ENCODE data around the gene SGSM1. TPM values are rescaled to one million over a fixed set of nuclear protein-coding genes. Genes with fewer than 3 reads are reported as not detected.
"Not testable (repeated sequence)": the region's sequence is repeated elsewhere in the genome, so short reads cannot be mapped to it uniquely, and the experiment has no call there.

Gene SGSM1
- total RNA-seq, 1 donor from 2014 or later = 0.42 TPM

DNA sequence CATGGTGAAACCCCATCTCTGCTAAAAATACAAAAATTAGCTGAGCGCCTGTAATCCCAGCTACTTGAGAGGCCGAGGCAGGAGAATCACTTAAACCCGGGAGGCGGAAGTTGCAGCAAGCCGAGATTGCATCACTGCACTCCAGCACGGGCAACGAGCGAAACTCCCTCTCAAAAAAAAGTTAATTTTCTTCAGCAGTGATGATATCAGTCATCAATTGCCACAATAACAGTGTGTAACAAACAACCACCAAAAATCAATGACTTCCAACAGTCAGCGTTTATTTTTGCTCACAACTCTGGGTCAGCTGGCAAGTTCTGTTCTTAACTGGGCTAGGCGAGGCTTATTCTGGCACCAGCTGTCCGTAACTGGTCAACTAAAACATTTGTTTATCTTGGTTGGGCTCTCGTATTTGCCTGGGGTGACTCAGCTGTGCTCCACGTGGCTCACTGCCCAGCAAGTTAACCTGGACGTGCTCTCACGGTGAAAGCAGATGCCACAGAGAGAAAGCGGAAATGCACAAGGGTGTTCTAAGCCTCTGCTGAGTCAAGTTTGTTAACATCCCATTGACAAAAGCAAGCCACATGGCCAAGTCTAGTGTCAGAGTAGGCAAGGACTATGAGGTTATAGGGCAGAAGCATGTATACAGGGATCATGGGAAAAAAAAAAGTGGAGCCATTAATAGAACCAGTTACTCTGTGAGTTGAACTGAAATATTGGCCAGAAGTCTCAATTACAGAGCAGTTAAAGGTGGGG lies 88.4 kb downstream of the SGSM1 start:
- intact Hi-C loops (cut with micrococcal nuclease) = no loop called here

DNA sequence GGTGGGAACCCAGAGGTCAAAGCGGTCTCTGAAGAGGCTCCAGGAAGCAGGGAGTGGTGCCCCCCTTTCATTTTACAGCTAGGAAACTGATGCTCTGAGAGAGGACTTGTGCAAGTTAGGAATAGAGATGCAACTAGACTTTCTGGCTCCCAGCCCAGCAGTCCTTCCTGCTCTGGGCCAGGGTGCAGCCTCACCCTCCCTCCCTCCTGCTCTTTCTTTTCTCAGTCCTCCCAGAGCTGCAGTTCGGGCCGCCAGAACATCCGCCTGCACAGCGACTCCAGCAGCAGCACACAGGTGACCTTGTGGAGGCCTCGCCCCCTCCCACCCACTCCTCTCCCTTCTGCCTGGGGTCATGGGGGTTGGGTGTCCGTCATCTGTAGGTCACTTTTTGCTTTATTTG lies 89.0 kb downstream of the SGSM1 start:
- intact Hi-C loops (cut with micrococcal nuclease) = no loop called here

DNA sequence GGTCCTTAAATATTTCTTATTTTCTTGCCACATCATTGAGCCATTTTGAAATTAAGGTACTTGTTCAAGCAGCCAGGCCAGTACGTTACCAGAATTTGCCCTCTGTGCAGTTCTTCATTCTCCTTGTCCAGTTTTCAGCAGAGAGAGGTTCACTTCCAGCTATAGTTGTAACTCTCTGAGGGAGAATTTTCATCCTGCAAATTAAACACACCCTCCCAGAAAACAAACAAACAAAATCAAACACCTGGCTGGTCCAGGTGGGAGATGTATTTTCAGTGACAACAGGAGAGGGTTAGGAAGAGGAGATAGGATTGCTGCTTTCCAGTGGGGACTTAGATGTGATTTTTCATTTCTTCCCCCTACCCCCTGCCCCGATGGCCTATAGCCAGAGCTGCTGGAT lies 95.4 kb downstream of the SGSM1 start:
- intact Hi-C loops (cut with micrococcal nuclease) = no loop called here

DNA sequence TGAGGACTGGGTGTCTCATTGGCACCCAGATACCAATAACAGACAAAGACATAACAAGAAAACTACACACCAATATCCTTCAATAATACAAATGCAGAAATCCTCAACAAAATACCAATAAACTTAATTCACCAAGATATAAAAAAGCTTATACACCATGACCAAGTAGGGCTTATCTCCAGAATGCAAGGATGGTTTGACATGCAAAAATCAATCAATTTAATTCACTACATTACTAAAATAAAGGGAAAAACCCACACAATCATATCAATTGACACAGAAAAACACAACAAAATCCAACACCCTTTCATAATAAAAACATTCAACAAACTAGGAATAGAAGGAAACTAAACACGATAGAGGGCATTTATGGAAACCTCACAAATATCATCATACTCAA lies 99.9 kb downstream of the SGSM1 start:
- intact Hi-C loops (cut with micrococcal nuclease) = no loop called here

DNA sequence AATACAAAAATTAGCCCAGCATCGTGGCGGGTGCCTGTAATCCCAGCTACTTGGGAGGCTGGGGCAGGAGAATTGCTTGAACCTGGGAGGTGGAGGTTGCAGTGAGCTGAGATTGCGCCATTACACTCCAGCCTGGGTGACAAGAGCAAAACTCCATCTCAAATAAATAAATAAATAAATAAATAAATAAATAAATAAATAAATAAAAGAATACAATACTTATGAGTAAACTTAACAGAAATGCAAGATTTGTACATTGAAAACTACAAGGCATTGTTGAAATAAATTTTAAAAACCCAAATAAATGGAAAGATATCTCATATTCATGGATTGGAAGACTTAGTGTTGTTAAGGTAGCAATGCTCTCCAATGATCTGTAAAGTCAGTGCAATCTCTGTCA lies 101.1 kb downstream of the SGSM1 start:
- intact Hi-C loops (cut with micrococcal nuclease) = not testable (repeated sequence)

DNA sequence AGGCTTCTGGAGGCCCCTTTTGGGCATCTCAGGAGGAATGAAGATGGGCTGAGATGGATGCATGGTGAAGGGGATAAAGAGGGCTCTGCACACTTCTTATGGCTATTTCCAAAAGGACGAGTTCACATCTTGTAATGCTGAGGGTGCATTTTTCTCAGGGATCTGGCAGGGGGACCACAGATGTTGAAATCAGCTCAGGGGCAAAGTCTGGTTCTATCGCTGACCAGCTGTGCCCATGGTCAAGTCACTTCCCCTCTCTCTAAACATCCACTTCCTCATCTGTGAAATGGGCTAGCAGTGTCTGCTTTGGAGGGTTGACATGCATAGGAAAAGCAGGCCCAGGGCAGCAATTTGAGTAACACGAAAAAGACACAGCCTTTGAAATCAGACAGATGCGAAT lies 114.0 kb downstream of the SGSM1 start:
- intact Hi-C loops (cut with micrococcal nuclease) = no loop called here

DNA sequence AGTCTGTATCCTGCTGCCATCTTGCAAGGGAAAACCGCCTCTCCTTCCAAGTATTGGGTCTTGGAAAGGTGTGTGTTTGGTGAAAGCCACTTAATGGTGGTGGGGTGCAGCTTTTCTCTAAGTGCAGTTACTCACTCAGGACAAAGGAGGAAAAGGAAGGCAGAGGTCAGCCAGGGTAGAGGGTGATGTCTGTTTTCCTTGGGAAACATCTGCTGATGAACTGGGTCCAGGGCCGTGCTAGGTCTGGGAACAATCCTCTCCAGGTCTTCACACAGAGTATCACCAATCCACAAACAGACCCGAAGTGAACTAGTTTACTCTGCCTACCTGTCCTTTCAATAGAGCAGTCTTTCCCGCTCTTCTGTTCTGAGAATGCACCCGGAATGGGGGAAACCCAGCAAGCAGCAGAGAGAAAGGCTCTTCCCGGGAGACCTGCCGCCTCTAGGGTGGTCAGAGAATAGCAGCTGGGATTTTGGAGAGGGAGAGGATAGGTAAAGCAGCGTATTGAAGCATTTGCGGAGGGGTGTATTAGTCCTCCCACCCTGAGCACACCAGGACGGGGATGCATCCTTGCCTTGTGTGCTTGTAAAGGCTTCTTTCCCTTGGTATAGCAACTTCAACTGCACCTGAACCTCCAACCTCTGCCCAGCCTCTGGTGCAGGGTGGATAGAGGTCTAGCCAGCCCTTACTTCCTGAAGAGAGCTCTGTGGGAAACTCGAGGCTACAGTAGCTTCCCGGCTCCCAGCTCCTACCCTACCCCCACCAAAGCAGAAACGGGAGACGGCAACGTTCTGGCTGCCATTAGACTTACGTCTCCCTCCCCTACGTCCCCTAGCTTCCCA lies 119.8 kb downstream of the SGSM1 start:
- intact Hi-C loops (cut with micrococcal nuclease) = no loop called here

DNA sequence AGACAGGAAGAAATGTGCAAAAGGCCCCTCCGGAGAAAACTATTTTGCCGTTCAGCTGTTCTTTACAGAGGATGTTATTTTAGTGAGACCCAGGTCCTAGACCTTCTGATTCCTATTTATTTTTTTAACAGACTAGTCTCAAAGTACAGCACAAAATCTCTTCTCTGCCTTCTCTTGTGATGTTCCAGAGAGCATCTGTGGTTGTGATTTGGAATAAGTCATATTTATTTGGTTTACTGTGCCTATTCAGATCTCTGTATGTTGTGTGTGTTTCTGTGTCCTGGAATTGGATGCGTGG lies 120.4 kb downstream of the SGSM1 start:
- intact Hi-C loops (cut with micrococcal nuclease) = no loop called here

DNA sequence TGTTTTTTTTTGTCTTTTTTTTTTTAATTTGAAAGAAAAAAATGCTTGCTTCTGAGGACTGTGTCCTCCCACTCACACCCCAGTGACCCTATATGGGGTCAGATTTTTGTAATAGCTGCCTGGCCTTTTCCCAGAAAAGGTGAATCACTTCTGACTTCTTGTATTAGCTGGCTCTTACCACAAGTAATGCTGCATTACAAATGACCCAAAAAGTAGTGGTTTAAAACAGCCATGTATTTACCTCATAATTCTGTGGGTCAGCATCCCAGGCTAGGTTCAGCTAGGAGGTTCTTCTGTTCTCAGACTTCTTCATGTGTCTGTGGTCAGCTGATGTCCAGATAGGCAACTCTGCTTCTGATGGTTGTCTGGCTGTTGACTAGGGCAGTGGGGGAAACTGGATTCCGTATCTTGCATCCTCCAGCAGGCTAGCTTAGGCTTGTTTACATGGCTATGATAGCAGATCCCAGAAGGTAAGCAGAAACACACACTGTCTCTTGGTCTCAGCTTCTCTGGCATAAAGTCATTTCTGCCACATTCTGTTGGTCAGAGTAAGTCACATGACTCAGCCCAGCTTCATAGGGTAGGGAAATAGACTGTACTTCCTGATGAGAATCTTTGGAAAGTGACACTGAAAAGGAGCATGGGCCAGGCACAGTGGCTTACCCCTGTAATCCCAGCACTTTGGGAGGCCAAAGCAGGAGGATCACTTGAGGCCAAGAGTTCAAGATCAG lies 121.0 kb downstream of the SGSM1 start:
- intact Hi-C loops (cut with micrococcal nuclease) = no loop called here

DNA sequence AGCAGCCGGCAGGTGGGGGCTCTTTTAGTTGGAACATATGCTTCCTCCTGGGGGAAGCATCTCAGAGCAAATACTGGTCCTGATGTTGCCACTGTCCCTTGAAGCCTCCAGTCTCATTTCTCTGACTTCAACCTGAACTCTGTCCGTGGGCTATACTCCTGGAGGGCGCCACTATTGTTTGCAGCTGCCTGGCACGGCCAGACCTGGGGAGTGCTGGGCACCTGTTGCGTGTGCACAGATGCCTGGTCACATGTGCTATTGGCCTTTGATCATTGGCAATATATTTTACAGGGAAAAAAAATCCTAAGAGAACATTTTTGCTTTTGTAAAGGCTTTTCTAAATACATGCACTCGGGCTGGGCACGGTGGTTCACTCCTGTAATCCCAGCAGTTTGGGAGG lies 122.3 kb downstream of the SGSM1 start:
- intact Hi-C loops (cut with micrococcal nuclease) = no loop called here

DNA sequence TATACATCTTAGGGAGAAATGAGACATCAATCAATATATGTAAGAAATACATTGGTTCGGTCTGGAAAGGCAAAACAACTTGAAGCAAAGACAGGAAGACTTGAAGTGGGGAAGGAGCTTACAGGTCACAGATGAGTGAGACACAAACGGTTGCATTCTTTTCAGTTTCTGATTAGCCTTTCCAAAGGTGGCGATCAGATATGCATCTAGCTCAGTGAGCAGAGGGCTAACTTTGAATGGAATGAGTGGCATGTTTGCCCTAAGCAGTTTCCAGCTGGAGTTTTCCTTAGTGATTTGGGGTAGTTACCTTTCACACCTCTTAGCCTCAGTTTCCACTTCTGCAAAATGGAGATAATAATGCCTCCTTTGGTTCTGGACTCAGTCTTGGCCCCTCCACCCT lies 124.7 kb downstream of the SGSM1 start:
- intact Hi-C loops (cut with micrococcal nuclease) = no loop called here

DNA sequence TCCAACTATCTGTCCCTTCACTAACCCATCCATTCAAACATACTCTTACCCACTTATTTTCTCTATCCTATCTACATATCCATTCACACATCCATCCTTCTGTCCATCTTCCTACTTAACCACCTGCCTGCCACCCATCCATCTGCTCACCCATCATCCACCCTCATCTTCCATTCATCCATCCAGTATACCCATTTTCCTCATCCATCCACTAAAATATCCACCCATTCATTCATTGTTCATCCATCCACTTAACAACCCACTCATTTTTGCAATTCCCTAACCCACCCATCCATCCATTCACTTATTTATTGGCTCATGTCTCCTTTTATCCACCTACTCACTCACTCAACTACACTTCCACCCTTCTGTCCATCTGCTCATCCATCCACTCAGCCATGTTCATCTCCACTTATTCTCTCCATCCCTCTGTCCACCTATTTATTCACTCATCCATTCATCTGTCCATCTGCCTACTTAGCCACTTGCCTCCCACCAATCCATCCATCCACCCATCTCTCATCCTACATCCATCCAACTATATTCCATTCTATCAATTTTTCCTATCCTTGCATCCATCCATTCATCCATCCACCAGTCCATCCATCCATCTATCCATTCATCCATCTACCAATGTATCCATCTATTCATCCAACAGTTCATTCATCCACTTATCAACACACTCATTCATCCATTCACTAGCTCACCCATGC lies 129.9 kb downstream of the SGSM1 start:
- intact Hi-C loops (cut with micrococcal nuclease) = no loop called here

DNA sequence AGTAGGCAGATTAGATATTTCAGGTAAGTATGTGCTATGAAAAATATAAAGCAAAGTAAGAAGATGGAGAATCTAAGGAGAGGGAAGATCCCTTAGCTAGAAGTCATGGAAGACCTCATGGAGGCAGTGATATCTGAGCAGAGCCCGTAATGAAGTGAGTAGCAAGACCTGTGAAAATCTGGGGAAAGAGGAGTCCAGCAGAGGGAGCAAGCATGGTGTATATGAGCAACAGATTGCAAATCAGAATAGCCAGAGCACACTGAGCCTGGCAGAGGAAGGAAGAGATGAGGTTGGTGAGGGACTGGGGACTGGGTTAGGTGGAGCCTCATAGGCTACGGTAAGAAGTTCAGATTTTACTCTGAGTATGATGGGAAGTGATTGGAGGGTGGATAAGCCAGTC lies 131.1 kb downstream of the SGSM1 start:
- intact Hi-C loops (cut with micrococcal nuclease) = no loop called here

DNA sequence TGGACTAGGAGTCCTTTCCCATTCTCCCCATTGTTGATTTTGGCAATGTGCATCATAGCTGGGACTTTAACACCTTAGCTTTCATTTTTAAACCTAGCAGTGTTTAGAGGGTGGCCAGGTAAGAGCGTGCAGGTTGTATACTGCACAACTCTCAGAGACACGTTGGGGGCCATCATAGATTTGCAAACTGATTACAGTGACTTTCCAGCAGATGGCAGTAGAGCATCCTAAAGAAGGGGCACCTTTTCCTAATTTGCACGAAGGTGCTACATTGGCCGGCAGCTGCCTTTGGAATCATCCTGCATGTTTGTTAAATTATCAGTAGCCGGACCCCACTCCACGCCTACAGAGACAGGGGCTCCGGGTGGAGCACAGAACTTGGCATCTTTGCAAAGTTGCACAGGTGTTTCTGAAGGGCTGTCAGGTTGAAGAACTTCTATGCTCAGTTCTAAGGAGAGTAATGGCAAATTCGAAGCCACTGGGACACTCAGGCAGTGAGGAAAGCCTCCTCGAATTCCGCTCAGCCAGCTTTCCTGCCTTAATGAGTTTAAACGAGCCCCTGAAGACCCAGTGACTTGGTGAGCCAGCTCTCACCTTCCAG lies 132.8 kb downstream of the SGSM1 start:
- intact Hi-C loops (cut with micrococcal nuclease) = loop anchor here (1.0 kb wide), 3 partner anchors 13 to 118 kb away; partner anchors contain the start of gene KIAA1671

DNA sequence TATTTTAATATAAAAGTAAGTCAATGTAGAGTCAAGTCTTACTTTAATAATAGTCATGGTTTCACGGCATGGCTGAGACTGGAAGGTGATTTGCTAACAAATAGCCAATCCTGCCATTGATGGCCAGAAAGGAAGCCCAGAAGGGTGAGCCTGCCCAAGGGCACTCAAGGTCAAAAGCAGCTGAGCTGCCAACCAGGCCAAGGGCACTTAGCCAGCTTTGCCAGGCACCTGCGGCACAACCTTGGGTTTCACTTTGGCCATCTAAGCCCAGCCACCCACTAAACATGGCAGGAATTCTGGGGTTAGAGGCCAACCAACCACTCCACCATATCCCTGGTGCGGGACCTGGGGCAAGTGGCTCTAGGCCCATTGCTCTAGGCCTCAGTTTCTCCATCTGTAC lies 136.3 kb downstream of the SGSM1 start:
- intact Hi-C loops (cut with micrococcal nuclease) = no loop called here

DNA sequence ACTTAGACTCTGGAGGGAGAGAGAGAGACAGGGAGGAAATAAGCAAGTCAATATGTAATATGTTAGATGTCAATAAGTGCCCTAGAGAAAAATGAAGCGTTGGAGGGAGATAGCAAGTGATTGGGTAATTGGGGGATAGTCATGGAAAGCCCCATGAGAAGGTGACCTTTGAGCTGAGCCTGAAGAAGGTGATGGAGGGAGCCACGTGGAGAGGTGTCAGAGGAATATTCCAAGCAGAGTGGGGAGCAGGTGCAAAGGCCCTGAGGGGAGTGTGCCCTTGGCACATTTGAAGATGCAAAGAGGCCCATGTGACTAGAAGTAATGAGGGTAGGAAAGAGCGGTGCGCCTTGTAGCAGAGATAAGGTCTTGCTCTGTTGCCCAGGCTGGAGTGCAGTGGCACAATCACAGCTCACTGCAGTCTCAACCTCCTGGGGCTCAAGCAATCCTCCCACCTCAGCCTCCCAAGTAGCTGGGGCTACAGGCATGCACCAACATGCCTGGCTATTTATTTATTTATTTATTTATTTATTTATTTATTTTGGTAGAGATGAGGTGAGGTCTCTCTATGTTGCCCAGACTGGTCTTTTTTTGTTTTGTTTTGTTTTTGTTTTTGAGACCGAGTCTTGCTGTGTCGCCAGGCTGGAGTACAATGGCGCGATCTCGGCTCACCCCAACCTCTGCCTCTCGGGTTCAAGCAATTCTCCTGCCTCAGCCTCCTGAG lies 138.4 kb downstream of the SGSM1 start:
- intact Hi-C loops (cut with micrococcal nuclease) = no loop called here

DNA sequence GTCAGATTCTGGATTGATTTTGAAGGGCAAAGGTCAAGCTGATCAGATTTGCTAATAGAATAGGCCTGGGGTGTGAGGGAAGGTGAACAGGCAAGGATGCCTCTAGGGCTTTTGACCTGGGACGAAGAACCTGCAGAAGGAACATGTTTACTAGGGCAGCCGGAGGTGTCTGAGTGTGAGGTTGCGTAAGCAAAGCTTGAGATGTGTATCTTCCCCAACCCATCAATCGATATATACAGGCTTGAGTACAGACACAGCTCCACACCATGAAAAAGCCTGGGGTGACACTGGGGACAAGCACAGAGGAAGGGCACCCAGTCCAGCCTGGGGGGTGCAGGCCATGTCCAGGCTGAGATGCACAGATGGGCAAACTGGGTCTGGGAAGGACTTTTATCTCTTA lies 139.4 kb downstream of the SGSM1 start:
- intact Hi-C loops (cut with micrococcal nuclease) = no loop called here

DNA sequence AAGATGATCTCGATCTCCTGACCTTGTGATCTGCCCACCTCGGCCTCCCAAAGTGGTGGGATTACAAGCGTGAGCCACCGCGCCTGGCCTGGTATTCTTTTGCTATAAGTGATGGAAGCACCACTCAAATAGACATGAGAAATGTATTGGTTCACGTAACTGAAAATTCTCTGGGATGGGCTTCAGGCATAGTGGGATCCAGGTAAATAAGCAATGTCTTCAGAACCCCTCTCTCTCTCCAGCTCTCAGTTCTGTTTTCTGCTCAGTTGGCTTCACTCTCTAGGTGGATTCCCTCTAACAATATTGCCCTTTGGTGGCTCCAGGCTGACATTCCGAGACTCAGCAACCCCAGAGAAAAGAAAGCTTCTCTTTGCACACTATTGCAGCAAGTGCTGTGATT lies 141.4 kb downstream of the SGSM1 start:
- intact Hi-C loops (cut with micrococcal nuclease) = no loop called here

DNA sequence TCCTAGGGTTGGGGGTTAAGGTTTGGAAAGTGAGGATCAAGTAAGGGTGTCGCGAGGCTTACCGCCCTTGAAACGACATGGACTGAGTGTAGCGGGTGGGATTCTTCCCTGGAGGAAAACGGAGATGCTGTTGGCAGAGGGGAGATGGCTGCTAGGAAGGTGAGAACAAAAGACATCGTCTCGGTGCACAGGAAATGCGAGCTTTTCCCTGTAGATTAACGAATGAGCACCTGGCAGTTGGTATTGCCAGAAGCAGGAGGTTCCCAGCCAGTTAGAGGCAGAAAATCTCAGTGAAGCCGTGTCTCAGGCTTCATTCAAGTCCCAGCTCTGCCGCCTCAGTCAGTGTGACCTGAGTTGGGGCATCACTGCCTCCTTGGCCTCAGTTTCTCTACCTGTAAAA lies 141.9 kb downstream of the SGSM1 start:
- intact Hi-C loops (cut with micrococcal nuclease) = no loop called here

DNA sequence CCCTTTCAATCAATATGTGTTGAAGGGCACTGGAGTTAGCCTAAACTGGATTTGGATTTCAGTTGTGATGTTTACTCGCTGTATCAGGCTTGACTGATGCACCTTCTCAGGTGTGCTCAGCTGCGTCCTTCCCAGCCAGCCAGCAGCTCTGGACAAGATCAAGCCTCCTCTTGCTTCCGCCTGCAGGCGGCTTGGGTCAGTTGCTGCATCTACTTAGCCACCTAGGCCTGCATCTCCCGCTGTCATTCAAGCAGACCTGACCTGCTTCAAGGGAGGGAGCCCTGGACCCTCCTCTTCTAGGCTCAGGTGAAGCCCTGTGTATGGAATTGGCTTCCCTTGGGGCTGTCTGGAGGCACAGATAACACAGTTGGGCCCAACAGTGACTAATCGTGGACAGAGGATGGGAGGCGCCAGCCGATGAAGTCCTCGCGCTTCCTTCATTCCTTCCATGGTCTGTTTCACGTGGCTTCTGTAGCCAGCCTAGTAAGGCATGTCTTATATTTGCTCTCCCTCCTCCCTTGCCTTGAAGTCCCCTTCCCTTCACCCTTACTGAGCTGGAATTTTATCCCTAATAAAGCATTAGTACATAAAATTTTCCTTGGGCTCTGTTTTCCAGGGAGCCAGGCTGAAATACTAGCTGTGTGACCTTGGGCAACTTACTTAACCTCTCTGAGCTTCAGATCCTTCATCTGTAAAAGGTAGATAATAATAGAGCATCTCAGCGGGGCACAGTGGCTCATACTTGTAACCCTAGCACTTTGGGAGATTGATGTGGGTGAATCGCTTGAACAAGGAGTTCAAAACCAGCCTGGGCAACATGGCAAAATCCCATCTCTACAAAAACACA lies 142.6 kb downstream of the SGSM1 start:
- intact Hi-C loops (cut with micrococcal nuclease) = no loop called here
